Endodermal cell (in vitro differentiated cells): ENCODE data around the gene DPH7. TPM values are rescaled to one million over a fixed set of nuclear protein-coding genes. Genes with fewer than 3 reads are reported as not detected.

Source experiments
- DNase-seq: peaks from one replicate; pipeline ENCODE4 v3.0.0-alpha.2; 2017
- H3K27ac ChIP-seq: 2 replicates; pipeline ENCODE4 v1.5.1; 2013; ENCODE audit warnings: mild to moderate bottlenecking, low read depth, low read length, moderate library complexity
- H3K27me3 ChIP-seq: 2 replicates; pipeline ENCODE4 v1.6.1; 2013; ENCODE audit warnings: mild to moderate bottlenecking, low read length, moderate library complexity; ENCODE audit not compliant: insufficient read depth, control insufficient read depth, poor library complexity, severe bottlenecking
- H3K36me3 ChIP-seq: 2 replicates; pipeline ENCODE4 v1.7.0; 2013; ENCODE audit warnings: mild to moderate bottlenecking, low read length, moderate library complexity; ENCODE audit not compliant: control insufficient read depth, insufficient read depth
- H3K4me1 ChIP-seq: one replicate; pipeline ENCODE4 v1.7.0; 2013; ENCODE audit warnings: low read length; ENCODE audit not compliant: control insufficient read depth, insufficient read depth
- H3K4me3 ChIP-seq: 2 replicates; pipeline ENCODE4 v1.5.1; 2013; ENCODE audit warnings: mild to moderate bottlenecking, low read length, moderate library complexity
- H3K9ac ChIP-seq: 2 replicates; pipeline ENCODE4 v1.6.1; 2013; ENCODE audit warnings: mild to moderate bottlenecking, low read length, moderate library complexity; ENCODE audit not compliant: poor library complexity, severe bottlenecking; ENCODE audit errors: extremely low read depth
- H3K9me3 ChIP-seq: 2 replicates; pipeline ENCODE4 v1.6.1; 2013; ENCODE audit warnings: mild to moderate bottlenecking, low read length, moderate library complexity; ENCODE audit not compliant: control insufficient read depth
- H3K27ac Mint-ChIP-seq: 2 replicates; pipeline ENCODE4 v1.8.0; 2020; ENCODE audit warnings: mixed read lengths
- H3K27me3 Mint-ChIP-seq: 2 replicates; pipeline ENCODE4 v1.8.0; 2021; ENCODE audit warnings: mild to moderate bottlenecking, mixed read lengths; ENCODE audit not compliant: insufficient read depth
- H3K36me3 Mint-ChIP-seq: 2 replicates; pipeline ENCODE4 v1.8.0; 2020; ENCODE audit warnings: low read depth, mixed read lengths
- H3K4me1 Mint-ChIP-seq: 2 replicates; pipeline ENCODE4 v1.8.0; 2020; ENCODE audit warnings: mixed read lengths
- H3K4me3 Mint-ChIP-seq: 2 replicates; pipeline ENCODE4 v1.8.0; 2020; ENCODE audit warnings: mild to moderate bottlenecking, moderate library complexity, mixed read lengths
- H3K9me3 Mint-ChIP-seq: 2 replicates; pipeline ENCODE4 v1.8.0; 2020; ENCODE audit warnings: mild to moderate bottlenecking, mixed read lengths
- CTCF ChIP-seq: fragments of 200-600 bp; sonication (generic); conservative IDR thresholded peaks from 2 replicates; pipeline ENCODE4 v1.5.0; 2021; ENCODE audit warnings: antibody characterized with exemption, mild to moderate bottlenecking
- whole genome bisulfite sequencing, 2 experiments: methylation state at CpG; one replicate each; pipeline versions ENCODE4 v1.1.5 to v1.1.7; 2013; ENCODE audit warnings: missing lambda C conversion rate in 2 of 2, mixed read lengths in 1 of 2; ENCODE audit not compliant: insufficient coverage in 1 of 2, insufficient read length in 1 of 2; 5-methylcytosine and 5-hydroxymethylcytosine counted together
- total RNA-seq, 2 donors: library from RNA; stranded (reverse); fragmentation: NEBNext Ultra II Directional in 1 of 2; extraction: Animal tissue kit (Norgen Biotek cat#: 25700) in 1 of 2; gene quantifications; 2 replicates in 1 of 2; 3 replicates in 1 of 2; pipeline ENCODE4 v1.2.1, GENCODE V29; 2021

The DPH7 gene
- total RNA-seq, 2 donors from 2014 or later = 48.9 to 50.4 TPM

DNA sequence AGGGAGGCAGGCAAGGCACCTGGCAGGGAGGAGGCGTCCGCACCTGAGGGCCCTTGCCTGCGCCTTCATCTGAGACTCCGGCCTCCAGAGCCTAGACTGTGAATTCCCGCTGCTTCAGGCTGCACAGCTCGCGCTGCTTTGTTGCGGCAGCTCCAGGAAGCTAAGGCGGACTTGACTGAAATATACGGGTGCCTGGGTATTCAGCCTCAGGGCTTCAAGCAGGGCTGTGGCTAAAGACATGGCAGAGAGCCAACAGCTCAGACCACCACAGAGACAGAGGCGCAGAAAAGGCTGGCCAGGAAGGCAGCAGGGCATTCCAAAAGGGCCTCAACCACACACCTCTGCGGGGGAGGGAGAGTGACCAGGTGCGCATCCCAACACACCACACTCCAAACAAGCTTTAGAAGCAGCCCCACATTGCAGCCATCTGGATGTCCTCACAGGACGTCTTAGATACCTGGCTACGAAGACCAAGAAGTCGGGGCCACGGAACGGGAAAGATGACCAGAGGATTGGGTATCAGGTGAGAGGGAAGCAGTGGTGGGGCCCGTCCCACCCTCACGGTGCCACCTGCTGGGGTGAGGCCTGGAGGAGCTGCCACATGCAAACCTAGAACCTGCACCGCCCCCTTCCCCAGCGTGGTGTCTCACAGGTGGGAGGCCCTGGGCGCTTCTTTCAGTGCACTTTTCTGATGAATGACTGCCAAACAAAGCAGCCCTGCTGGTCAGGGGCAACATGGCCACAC is 1.7 kb upstream of the DPH7 start:
- DNase-seq = no peak
- Mint-ChIP-seq H3K27me3 (no peaks in the 10 kb centered on the region), H3K4me1 (peaks cover 19% of the 10 kb centered on the region), H3K27ac (peak overlapping the region; percentile 52), H3K9me3 (no peaks in the 10 kb centered on the region), H3K4me3 (peak overlapping the region; percentile 82), H3K36me3 (peaks cover 41% of the 10 kb centered on the region)
- WGBS, 2 experiments = 91 to 92% methylated on average over 15 to 23 of the region's 23 CpGs
- Histone ChIP-seq H3K9me3 (no peaks in the 10 kb centered on the region), H3K27ac (no peak overlapping the region), H3K4me1 (peaks cover 7% of the 10 kb centered on the region), H3K9ac (no peak overlapping the region), H3K36me3 (peaks cover 55% of the 10 kb centered on the region), H3K4me3 (no peak overlapping the region), H3K27me3 (no peaks in the 10 kb centered on the region)
- TF ChIP-seq CTCF = no peak

GRCh38 chr9:137579259-137579604 is 507 bp upstream of the DPH7 start:
- Histone ChIP-seq H3K4me1 (peaks cover 7% of the 10 kb centered on the region), H3K36me3 (peaks cover 57% of the 10 kb centered on the region), H3K27me3 (no peaks in the 10 kb centered on the region), H3K9me3 (no peaks in the 10 kb centered on the region), H3K27ac (peak overlapping the region; percentile 66), H3K9ac (peak overlapping the region; percentile 72), H3K4me3 (peak overlapping the region; percentile 82)
- H3K36me3 Mint-ChIP-seq = peaks cover 45% of the 10 kb centered on the region
- DNase-seq = no peak
- H3K4me1 Mint-ChIP-seq = peaks cover 19% of the 10 kb centered on the region
- H3K4me3 Mint-ChIP-seq = peak overlapping the region; percentile 82
- peak overlapping the region; percentile 88 for H3K27ac Mint-ChIP-seq
- no peaks in the 10 kb centered on the region for H3K27me3 Mint-ChIP-seq
- TF ChIP-seq CTCF = no peak
- no peaks in the 10 kb centered on the region for H3K9me3 Mint-ChIP-seq
- 61 to 78% methylated on average over 15 to 19 of the region's 19 CpGs for WGBS, 2 experiments

DNA sequence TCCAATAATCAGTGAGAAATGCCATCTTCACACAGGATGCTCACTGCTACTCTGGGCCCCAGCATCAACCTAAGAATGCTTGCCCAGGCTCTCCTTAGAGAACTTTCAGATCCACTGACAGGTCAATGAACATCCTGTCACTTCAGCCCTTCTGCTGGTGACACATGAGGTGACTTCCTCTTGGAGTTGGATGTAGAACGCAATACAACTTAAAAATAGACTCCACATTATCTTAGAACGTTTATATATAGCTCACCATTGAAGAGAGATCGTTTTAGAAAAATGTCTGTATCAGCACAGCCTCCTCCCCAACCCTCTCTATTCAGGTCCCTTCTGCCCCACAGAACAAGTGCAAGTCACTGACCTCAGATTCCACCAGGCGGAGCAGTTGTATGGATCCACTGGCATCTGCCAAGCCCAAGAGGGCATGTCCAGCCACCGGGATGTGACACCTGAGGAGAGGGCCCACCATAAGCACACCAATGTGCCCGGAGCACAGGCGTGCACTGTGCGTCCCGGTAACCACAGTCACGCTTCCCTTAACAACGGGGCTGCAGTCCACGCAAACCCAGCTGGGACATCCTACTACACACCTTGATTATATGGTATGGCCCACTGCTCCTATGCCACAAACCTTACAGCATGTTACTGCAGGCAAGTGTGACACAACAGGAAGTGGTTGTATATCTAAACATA is 2.9 kb downstream of the DPH7 start:
- no peak overlapping the region for H3K9ac ChIP-seq
- peaks cover 45% of the 10 kb centered on the region for H3K36me3 Mint-ChIP-seq
- H3K27ac Mint-ChIP-seq = no peak overlapping the region
- WGBS, 2 experiments = 94 to 95% methylated on average over 11 to 12 of the region's 12 CpGs
- H3K9me3 ChIP-seq = no peaks in the 10 kb centered on the region
- no peaks in the 10 kb centered on the region for H3K9me3 Mint-ChIP-seq
- H3K27me3 Mint-ChIP-seq = no peaks in the 10 kb centered on the region
- no peak for DNase-seq
- H3K36me3 ChIP-seq = peaks cover 46% of the 10 kb centered on the region
- no peaks in the 10 kb centered on the region for H3K27me3 ChIP-seq
- no peak overlapping the region for H3K4me3 Mint-ChIP-seq
- H3K4me3 ChIP-seq = no peak overlapping the region
- H3K4me1 Mint-ChIP-seq = peaks cover 19% of the 10 kb centered on the region
- TF ChIP-seq CTCF = peak; percentile 24
- peaks cover 7% of the 10 kb centered on the region for H3K4me1 ChIP-seq
- H3K27ac ChIP-seq = no peak overlapping the region
